H1 (cell line): ENCODE results near the gene IFT20. TPM values are rescaled to one million over a fixed set of nuclear protein-coding genes. Genes with fewer than 3 reads are reported as not detected.

Experiments used
- CTCF ChIA-PET: fragments of 300-600 bp; sonication (Branson Sonifier 250); formaldehyde crosslinking; loops from one replicate; lab custom pipeline; 2021; ENCODE audit not compliant: partially characterized antibody; lab: Charles Lee
- POLR2A ChIA-PET: fragments of 300-600 bp; sonication (Branson Sonifier 250); formaldehyde crosslinking; loops from one replicate; lab custom pipeline; 2021; ENCODE audit warnings: inconsistent platforms; ENCODE audit not compliant: partially characterized antibody; lab: Charles Lee
- DNase-seq, 2 experiments: peaks; one replicate each; pipeline versions ENCODE4 v3.0.0 to v3.0.0-alpha.2; 2010 to 2022; ENCODE audit warnings: low spot score in 2 of 2, low read depth in 1 of 2, mixed read lengths in 1 of 2
- FAIRE-seq: peaks from 2 replicates; lab custom pipeline; 2011; peaks lifted over from hg19 to GRCh38; lab: Jason Lieb, UNC
- H2AFZ ChIP-seq: 2 replicates; pipeline ENCODE4 v1.8.1; 2012; ENCODE audit warnings: low read length, inconsistent platforms
- H2AK5ac ChIP-seq: 2 replicates; pipeline ENCODE4 v1.6.1; 2013; ENCODE audit warnings: low read depth, low read length
- H2BK120ac ChIP-seq: replicated peaks from 2 replicates; pipeline ENCODE3; 2013; ENCODE audit warnings: low read depth, low read length, inconsistent platforms
- H2BK12ac ChIP-seq: 2 replicates; pipeline ENCODE4 v1.6.1; 2013; ENCODE audit warnings: low read depth, low read length
- H2BK15ac ChIP-seq: 2 replicates; pipeline ENCODE4 v1.6.1; 2013; ENCODE audit warnings: low read length
- H2BK20ac ChIP-seq: 2 replicates; pipeline ENCODE4 v1.6.1; 2013; ENCODE audit warnings: low read length
- H2BK5ac ChIP-seq: 2 replicates; pipeline ENCODE4 v1.6.1; 2013; ENCODE audit warnings: low read depth, low read length
- H3K14ac ChIP-seq: 2 replicates; pipeline ENCODE4 v1.6.1; 2013; ENCODE audit warnings: inconsistent platforms; ENCODE audit not compliant: insufficient read length
- H3K18ac ChIP-seq: 2 replicates; pipeline ENCODE4 v1.6.1; 2013; ENCODE audit warnings: low read length; ENCODE audit errors: extremely low read depth
- H3K23ac ChIP-seq: 2 replicates; pipeline ENCODE4 v1.6.1; 2013; ENCODE audit warnings: inconsistent platforms; ENCODE audit not compliant: insufficient read length
- H3K23me2 ChIP-seq: 2 replicates; pipeline ENCODE4 v1.6.1; 2013; ENCODE audit warnings: low read depth, low read length
- H3K27ac ChIP-seq: 2 replicates; pipeline ENCODE4 v1.6.1; 2011; ENCODE audit warnings: low read depth, low read length, inconsistent platforms
- H3K27me3 ChIP-seq, 4 experiments: replicated peaks in 1 of 4; 1 replicate in 1 of 4; 2 replicates in 3 of 4; pipeline versions ENCODE4 v1.6.1 to v1.8.1; 2011 to 2013; ENCODE audit warnings: low read length in 3 of 4, mild to moderate bottlenecking in 3 of 4, inconsistent platforms in 2 of 4, mixed read lengths in 2 of 4, moderate library complexity in 1 of 4; ENCODE audit not compliant: control insufficient read depth in 3 of 4, insufficient read depth in 3 of 4; ENCODE audit errors: extremely low read depth in 1 of 4
- H3K36me3 ChIP-seq, 4 experiments: 2 replicates each; pipeline versions ENCODE4 v1.6.1 to v1.8.1; 2011 to 2013; ENCODE audit warnings: mild to moderate bottlenecking in 4 of 4, low read length in 3 of 4, moderate library complexity in 2 of 4, control low read depth in 1 of 4, inconsistent platforms in 1 of 4; ENCODE audit not compliant: insufficient read depth in 4 of 4, control insufficient read depth in 2 of 4
- H3K4ac ChIP-seq: replicated peaks from 2 replicates; pipeline ENCODE3; 2013; ENCODE audit warnings: low read length, low read depth, mixed read lengths, inconsistent platforms; ENCODE audit not compliant: insufficient read length
- H3K4me1 ChIP-seq, 4 experiments: replicated peaks in 1 of 4; 1 replicate in 1 of 4; 2 replicates in 3 of 4; pipeline versions ENCODE4 v1.6.1 to v1.8.1; 2011 to 2013; ENCODE audit warnings: low read length in 3 of 4, inconsistent platforms in 2 of 4, mixed read lengths in 1 of 4; ENCODE audit not compliant: insufficient read depth in 4 of 4, control insufficient read depth in 3 of 4
- H3K4me2 ChIP-seq, 2 experiments: 2 replicates each; pipeline versions ENCODE4 v1.6.1 to v1.8.1; 2011 to 2013; ENCODE audit warnings: low read depth in 2 of 2, low read length in 2 of 2, control low read depth in 1 of 2, inconsistent platforms in 1 of 2, mild to moderate bottlenecking in 1 of 2; ENCODE audit not compliant: insufficient read depth in 1 of 2
- H3K4me3 ChIP-seq, 4 experiments: fragments of 200-600, 300-600 bp in 1 of 4; sonication (generic), shearing (Covaris generic), sonication (Bioruptor Twin) in 1 of 4; 2 replicates each; pipeline versions ENCODE4 v1.5.1 to v1.8.1; 2011 to 2016; ENCODE audit warnings: low read length in 4 of 4, low read depth in 3 of 4, control low read depth in 2 of 4, inconsistent platforms in 2 of 4, mild to moderate bottlenecking in 2 of 4, mixed read lengths in 1 of 4, moderate library complexity in 1 of 4; ENCODE audit not compliant: insufficient read depth in 2 of 4; ENCODE audit errors: extremely low read depth in 1 of 4
- H3K56ac ChIP-seq: replicated peaks from 2 replicates; pipeline ENCODE3; 2013; ENCODE audit warnings: low read depth, mild to moderate bottlenecking, mixed read lengths, low read length, inconsistent platforms; ENCODE audit not compliant: insufficient read length
- H3K79me1 ChIP-seq: 2 replicates; pipeline ENCODE4 v1.6.1; 2013; ENCODE audit warnings: low read depth, low read length, control low read depth
- H3K79me2 ChIP-seq, 2 experiments: 2 replicates each; pipeline versions ENCODE4 v1.6.1 to v1.8.1; 2012 to 2013; ENCODE audit warnings: low read length in 2 of 2, mild to moderate bottlenecking in 2 of 2, inconsistent platforms in 1 of 2; ENCODE audit not compliant: insufficient read depth in 2 of 2, control insufficient read depth in 1 of 2
- H3K9ac ChIP-seq, 4 experiments: replicated peaks in 1 of 4; 1 replicate in 1 of 4; 2 replicates in 3 of 4; pipeline versions ENCODE4 v1.6.1 to v1.8.1; 2011 to 2013; ENCODE audit warnings: low read depth in 3 of 4, low read length in 3 of 4, control low read depth in 2 of 4, mild to moderate bottlenecking in 2 of 4, moderate library complexity in 2 of 4, inconsistent platforms in 1 of 4; ENCODE audit errors: extremely low read depth in 1 of 4
- H3K9me3 ChIP-seq, 2 experiments: 2 replicates each; pipeline versions ENCODE4 v1.6.1 to v1.8.1; 2012 to 2013; ENCODE audit warnings: mild to moderate bottlenecking in 2 of 2, moderate library complexity in 2 of 2, control low read depth in 1 of 2, inconsistent platforms in 1 of 2, low read depth in 1 of 2, low read length in 1 of 2, mixed read lengths in 1 of 2; ENCODE audit not compliant: insufficient read depth in 2 of 2
- H4K20me1 ChIP-seq, 2 experiments: replicated peaks in 1 of 2; 2 replicates each; pipeline versions ENCODE3 to v1.8.1; 2011 to 2013; ENCODE audit warnings: inconsistent platforms in 2 of 2, low read length in 2 of 2, mild to moderate bottlenecking in 1 of 2; ENCODE audit not compliant: insufficient read depth in 2 of 2, control insufficient read depth in 1 of 2
- H4K5ac ChIP-seq: 2 replicates; pipeline ENCODE4 v1.6.1; 2013; ENCODE audit warnings: low read length, low read depth, mixed read lengths, inconsistent platforms; ENCODE audit not compliant: insufficient read length
- H4K8ac ChIP-seq: 2 replicates; pipeline ENCODE4 v1.8.0; 2013; ENCODE audit warnings: mild to moderate bottlenecking, moderate library complexity, low read length, inconsistent platforms; ENCODE audit not compliant: insufficient read depth; ENCODE audit errors: extremely low read depth
- H4K91ac ChIP-seq: replicated peaks from 2 replicates; pipeline ENCODE3; 2013; ENCODE audit warnings: low read length, mixed read lengths, inconsistent platforms; ENCODE audit not compliant: insufficient read length
- POLR2A ChIP-seq, 2 experiments: IDR thresholded peaks; 1 replicate in 1 of 2; 2 replicates in 1 of 2; pipeline ENCODE4 v1.6.1; 2011; ENCODE audit warnings: low read depth in 2 of 2, low read length in 2 of 2, mild to moderate bottlenecking in 2 of 2; ENCODE audit errors: control extremely low read depth in 1 of 2
- WGBS, 2 experiments: shearing (Covaris generic) in 1 of 2; methylation state at CpG; one replicate each; pipeline versions ENCODE4 v1.1.6 to v1.1.7; 2013 to 2015; ENCODE audit warnings: low lambda C conversion rate in 2 of 2, mixed read lengths in 2 of 2, inconsistent platforms in 1 of 2, low coverage in 1 of 2, missing lambda C conversion rate in 1 of 2; ENCODE audit not compliant: insufficient replicate concordance in 2 of 2, insufficient coverage in 1 of 2, insufficient read length in 1 of 2; ENCODE audit errors: extremely low coverage in 1 of 2, missing lambda C conversion rate in 1 of 2; 5-methylcytosine and 5-hydroxymethylcytosine counted together
- polyA plus RNA-seq, 7 experiments: library from polyadenylated mRNA; depleted of rRNA in 3 of 7; stranded (reverse) in 5 of 7; unstranded in 2 of 7; fragments of >200 nt in 5 of 7; fragments of 200-250 nt in 2 of 7; gene quantifications; 1 replicate in 5 of 7; 2 replicates in 1 of 7; 4 replicates in 1 of 7; pipeline versions ENCODE4 v1.2.1 to v1.2.3, GENCODE V29; 2011 to 2013; ENCODE audit warnings: missing spikeins in 2 of 7, mixed read lengths in 2 of 7
- total RNA-seq: library from RNA; stranded (reverse); fragmentation: NEBNext Ultra II Directional; extraction: Animal tissue kit (Norgen Biotek cat#: 25700); gene quantifications from 2 replicates; pipeline ENCODE4 v1.2.1, GENCODE V29; 2021
- TF ChIP-seq, protein P1 (sequence below), 3 experiments: IDR thresholded peaks; 1 replicate in 2 of 3; 2 replicates in 1 of 3; pipeline versions ENCODE4 v1.5.1 to v1.6.1; 2011; ENCODE audit warnings: low read length in 3 of 3, mild to moderate bottlenecking in 3 of 3, inconsistent platforms in 2 of 3, low read depth in 1 of 3, moderate library complexity in 1 of 3; ENCODE audit not compliant: insufficient read depth in 1 of 3; ENCODE audit errors: control extremely low read depth in 1 of 3

The IFT20 gene
- total and polyA plus RNA-seq, 2 of the 8 experiments (the other 6 are each of a cell fraction or from before 2014, with no cell fraction given): 9.0 to 21.0 TPM

DNA sequence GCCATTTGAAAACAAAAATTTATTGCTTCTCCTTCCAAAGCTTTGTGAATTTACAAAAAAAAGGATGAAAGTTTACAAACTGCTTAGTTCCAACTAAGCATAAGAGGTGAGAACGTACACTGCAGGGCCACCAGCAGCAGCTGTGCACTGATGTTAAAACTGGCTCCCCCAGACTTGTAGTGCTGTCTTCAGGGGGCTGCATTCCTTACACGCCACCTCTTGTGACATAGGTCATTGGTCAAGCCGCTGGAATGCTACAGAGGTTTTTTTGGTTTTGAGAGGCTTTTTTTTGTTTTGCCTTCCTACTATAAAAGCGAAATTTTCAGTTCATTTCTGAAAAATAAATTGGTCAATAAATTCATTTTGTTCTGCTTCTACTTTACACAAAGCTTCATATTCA is 6.9 kb downstream of the IFT20 start:
- no peak for FAIRE-seq
- no peak overlapping the region for H3K4me2 ChIP-seq
- H2BK15ac ChIP-seq: no peak overlapping the region
- TF ChIP-seq, protein P1, sequence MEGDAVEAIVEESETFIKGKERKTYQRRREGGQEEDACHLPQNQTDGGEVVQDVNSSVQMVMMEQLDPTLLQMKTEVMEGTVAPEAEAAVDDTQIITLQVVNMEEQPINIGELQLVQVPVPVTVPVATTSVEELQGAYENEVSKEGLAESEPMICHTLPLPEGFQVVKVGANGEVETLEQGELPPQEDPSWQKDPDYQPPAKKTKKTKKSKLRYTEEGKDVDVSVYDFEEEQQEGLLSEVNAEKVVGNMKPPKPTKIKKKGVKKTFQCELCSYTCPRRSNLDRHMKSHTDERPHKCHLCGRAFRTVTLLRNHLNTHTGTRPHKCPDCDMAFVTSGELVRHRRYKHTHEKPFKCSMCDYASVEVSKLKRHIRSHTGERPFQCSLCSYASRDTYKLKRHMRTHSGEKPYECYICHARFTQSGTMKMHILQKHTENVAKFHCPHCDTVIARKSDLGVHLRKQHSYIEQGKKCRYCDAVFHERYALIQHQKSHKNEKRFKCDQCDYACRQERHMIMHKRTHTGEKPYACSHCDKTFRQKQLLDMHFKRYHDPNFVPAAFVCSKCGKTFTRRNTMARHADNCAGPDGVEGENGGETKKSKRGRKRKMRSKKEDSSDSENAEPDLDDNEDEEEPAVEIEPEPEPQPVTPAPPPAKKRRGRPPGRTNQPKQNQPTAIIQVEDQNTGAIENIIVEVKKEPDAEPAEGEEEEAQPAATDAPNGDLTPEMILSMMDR (IDR thresholded peaks at IDR 0.05; ENCODE audit: control extremely low read depth in 1 of 3, insufficient read depth in 1 of 3, low read depth in 1 of 3, low read length in 3 of 3): no peak
- TF ChIP-seq POLR2A (IDR thresholded peaks at IDR 0.05; ENCODE audit: control extremely low read depth in 1 of 2, low read depth in 2 of 2, low read length in 2 of 2): peak; percentile 0 to 4; a peak in 1 of 3 replicates
- TF ChIP-seq, all 59 proteins: peak for 1
- Histone ChIP-seq H3K4me3 (no peak overlapping the region), H2BK12ac (no peak overlapping the region), H3K27ac (no peak overlapping the region), H4K20me1 (peaks cover 10 to 15% of the 10 kb centered on the region in 2 experiments), H2BK5ac (no peak overlapping the region), H3K36me3 (peaks cover 10 to 41% (median 32%) of the 10 kb centered on the region in 4 experiments), H3K79me1 (0 out of 2 replicates have a peak, but pooled peaks cover 5% of the 10 kb centered on the region), H3K27me3 (no peaks in the 10 kb centered on the region), H3K9me3 (no peaks in the 10 kb centered on the region), H3K56ac (no peak overlapping the region), H2BK120ac (no peak overlapping the region), H3K14ac (no peak overlapping the region), H3K4ac (no peak overlapping the region), H2AK5ac (no peak overlapping the region), H2AFZ (no peak overlapping the region), H2BK20ac (no peak overlapping the region), H3K23ac (no peak overlapping the region), H4K8ac (no peak overlapping the region), H4K91ac (no peak overlapping the region), H3K9ac (no peak overlapping the region), H3K18ac (no peak overlapping the region), H3K4me1 (peaks cover 0 to 3% (median 0%) of the 10 kb centered on the region in 4 experiments; a peak in 1 of 7 replicates), H3K23me2 (no peaks in the 10 kb centered on the region), H4K5ac (no peak overlapping the region), H3K79me2 (peaks cover 7 to 35% of the 10 kb centered on the region in 2 experiments; a peak in 3 of 4 replicates)
- 92% methylated on average over 4 of the region's 4 CpGs; no CpG with 5 or more reads in 1 of the 2 experiments for WGBS, 2 experiments
- no peak for DNase-seq
- POLR2A ChIA-PET: interaction anchor here (1.0 to 1.9 kb wide), 3 partner anchors 9 to 76 kb away, joined by 3 to 11 read pairs (median 5); partner anchors contain the start of gene TMEM97
- CTCF ChIA-PET: interaction anchor here (1.3 kb wide), 1 partner anchor 38 kb away, joined by 3 read pairs; no protein-coding TSS in a partner anchor
